ENCODE data around the gene ZNF154.
"Not testable (repeated sequence)": the region's sequence is repeated elsewhere in the genome, so short reads cannot be mapped to it uniquely, and the experiment has no call there.

DNA sequence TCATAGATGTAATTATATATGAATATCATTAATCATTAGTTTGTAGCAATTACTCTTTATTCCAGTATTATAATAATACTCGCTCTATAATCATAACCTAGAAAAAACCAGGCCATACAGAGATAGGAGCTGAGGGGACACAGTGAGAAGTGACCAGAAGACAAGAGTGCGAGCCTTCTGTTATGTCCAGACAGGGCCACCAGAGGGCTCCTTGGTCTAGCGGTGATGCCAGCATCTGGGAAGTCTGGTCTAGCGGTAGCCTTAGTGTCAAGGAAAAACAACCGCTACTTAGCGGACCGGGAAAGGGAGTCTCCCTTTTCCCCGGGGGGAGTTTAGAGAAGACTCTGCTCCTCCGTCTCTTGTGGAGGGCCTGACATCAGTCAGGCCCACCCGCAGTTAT, 29.3 kb upstream of the ZNF154 start:
- TF ChIP-seq, protein P1, sequence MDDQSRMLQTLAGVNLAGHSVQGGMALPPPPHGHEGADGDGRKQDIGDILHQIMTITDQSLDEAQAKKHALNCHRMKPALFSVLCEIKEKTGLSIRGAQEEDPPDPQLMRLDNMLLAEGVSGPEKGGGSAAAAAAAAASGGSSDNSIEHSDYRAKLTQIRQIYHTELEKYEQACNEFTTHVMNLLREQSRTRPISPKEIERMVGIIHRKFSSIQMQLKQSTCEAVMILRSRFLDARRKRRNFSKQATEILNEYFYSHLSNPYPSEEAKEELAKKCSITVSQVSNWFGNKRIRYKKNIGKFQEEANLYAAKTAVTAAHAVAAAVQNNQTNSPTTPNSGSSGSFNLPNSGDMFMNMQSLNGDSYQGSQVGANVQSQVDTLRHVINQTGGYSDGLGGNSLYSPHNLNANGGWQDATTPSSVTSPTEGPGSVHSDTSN (IDR thresholded peaks at IDR 0.05), result not testable (repeated sequence)
- TF ChIP-seq NFE2L2 (conservative IDR thresholded peaks at IDR 0.05; ENCODE audit: low read length); EP300 (IDR thresholded peaks at IDR 0.05); JUNB (IDR thresholded peaks at IDR 0.05); RCOR1 (IDR thresholded peaks at IDR 0.05; ENCODE audit: low read depth, low read length); CEBPB (IDR thresholded peaks at IDR 0.05): not testable (repeated sequence)
- TF ChIP-seq, protein P2, sequence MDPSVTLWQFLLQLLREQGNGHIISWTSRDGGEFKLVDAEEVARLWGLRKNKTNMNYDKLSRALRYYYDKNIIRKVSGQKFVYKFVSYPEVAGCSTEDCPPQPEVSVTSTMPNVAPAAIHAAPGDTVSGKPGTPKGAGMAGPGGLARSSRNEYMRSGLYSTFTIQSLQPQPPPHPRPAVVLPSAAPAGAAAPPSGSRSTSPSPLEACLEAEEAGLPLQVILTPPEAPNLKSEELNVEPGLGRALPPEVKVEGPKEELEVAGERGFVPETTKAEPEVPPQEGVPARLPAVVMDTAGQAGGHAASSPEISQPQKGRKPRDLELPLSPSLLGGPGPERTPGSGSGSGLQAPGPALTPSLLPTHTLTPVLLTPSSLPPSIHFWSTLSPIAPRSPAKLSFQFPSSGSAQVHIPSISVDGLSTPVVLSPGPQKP (IDR thresholded peaks at IDR 0.05; ENCODE audit: low read depth, low read length), result not testable (repeated sequence)
- TF ChIP-seq, protein P3, sequence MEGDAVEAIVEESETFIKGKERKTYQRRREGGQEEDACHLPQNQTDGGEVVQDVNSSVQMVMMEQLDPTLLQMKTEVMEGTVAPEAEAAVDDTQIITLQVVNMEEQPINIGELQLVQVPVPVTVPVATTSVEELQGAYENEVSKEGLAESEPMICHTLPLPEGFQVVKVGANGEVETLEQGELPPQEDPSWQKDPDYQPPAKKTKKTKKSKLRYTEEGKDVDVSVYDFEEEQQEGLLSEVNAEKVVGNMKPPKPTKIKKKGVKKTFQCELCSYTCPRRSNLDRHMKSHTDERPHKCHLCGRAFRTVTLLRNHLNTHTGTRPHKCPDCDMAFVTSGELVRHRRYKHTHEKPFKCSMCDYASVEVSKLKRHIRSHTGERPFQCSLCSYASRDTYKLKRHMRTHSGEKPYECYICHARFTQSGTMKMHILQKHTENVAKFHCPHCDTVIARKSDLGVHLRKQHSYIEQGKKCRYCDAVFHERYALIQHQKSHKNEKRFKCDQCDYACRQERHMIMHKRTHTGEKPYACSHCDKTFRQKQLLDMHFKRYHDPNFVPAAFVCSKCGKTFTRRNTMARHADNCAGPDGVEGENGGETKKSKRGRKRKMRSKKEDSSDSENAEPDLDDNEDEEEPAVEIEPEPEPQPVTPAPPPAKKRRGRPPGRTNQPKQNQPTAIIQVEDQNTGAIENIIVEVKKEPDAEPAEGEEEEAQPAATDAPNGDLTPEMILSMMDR (IDR thresholded peaks at IDR 0.05), result not testable (repeated sequence)
- TF ChIP-seq, protein P4, sequence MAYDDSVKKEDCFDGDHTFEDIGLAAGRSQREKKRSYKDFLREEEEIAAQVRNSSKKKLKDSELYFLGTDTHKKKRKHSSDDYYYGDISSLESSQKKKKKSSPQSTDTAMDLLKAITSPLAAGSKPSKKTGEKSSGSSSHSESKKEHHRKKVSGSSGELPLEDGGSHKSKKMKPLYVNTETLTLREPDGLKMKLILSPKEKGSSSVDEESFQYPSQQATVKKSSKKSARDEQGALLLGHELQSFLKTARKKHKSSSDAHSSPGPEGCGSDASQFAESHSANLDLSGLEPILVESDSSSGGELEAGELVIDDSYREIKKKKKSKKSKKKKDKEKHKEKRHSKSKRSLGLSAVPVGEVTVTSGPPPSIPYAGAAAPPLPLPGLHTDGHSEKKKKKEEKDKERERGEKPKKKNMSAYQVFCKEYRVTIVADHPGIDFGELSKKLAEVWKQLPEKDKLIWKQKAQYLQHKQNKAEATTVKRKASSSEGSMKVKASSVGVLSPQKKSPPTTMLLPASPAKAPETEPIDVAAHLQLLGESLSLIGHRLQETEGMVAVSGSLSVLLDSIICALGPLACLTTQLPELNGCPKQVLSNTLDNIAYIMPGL (CRISPR knock-in tag; IDR thresholded peaks at IDR 0.05; ENCODE audit: borderline replicate concordance), result not testable (repeated sequence)
- TF ChIP-seq, protein P5, sequence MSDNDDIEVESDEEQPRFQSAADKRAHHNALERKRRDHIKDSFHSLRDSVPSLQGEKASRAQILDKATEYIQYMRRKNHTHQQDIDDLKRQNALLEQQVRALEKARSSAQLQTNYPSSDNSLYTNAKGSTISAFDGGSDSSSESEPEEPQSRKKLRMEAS (IDR thresholded peaks at IDR 0.05), result not testable (repeated sequence)

Data from A549 (cell line).